Measurements from ENCODE around the gene KCTD8.
"Not testable (repeated sequence)": the region's sequence is repeated elsewhere in the genome, so short reads cannot be mapped to it uniquely, and the experiment has no call there.

The KCTD8 gene

DNA sequence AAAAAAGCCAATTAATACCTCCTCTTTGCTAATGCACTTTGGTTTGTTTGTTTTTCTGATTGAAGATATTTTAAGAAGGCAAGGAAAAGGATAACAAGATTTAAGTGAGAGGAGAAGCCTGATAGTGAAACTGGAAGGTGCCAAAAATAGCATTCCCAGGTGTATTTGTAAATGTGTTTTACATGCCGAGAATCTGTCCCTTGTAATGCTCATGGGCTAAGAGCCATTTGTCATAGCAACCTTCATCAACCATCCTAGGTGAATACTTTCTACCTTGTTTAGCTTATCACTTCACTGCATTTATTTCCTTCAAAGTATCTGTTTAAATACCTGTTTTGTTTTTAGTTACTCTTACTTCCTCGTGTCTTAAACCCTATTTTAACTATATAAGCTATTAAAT, 127.8 kb downstream of the KCTD8 start:
- DNase-seq: no peak

GRCh38 chr4:44319129-44319528, 129.5 kb downstream of the KCTD8 start:
- no peak for DNase-seq

DNA sequence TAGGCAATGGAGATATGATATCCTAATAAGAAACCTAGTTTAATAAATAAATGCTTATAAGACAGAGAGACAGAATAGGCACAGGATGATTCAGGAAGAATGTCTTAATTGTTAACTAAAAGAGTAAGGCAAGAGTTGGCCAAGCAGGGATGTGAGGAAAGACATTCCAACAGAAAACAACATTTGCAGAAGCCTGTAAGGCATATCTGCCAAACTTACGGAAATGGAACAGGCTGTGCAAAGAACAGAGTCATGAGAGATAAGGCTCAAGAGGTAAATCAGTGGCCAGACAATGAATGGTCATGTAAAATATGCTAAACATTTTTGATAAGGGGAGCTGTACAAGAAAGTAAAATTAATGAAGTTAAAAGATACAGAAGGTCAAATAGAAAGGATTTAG, 134.9 kb downstream of the KCTD8 start:
- no peak for DNase-seq

GRCh38 chr4:44287505-44287904, 161.1 kb downstream of the KCTD8 start:
- no peak for DNase-seq

DNA sequence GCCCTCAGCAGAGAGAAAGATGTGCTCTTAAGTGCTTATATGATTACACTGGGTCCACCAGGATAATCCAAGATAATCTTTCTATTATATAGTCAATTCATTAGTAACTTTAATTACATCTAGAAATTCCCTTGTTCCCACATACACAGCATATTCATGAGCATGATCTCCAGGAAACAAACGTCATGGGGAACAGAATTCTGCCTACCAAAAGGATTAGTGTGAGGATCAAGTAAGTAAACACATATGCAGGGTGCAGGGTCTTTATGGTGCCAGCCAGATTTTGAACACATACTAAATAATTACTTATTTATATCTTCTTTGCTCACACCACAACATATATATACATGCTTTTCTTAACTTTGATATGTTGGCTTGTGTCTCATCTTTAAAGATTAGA, 169.1 kb downstream of the KCTD8 start:
- DNase-seq: no peak

DNA sequence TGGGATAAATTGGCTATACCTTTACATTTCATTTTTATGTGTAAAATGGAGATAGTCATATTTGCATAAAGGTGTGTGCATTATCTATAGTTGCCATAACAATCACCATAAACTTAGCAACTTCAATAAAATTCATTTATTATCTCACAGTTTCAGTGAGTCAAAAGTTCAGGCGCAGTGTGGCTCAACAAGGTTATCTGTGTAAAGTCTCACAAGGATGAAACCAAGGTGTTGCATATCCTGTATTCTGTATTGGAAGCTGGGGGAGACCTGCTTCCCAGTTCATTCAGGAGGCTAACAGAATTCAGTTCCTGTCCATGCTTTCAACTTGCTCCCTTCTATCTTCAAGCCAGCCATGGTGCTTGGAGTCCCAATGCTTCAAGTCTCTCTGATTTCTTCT, 169.5 kb downstream of the KCTD8 start:
- no peak for DNase-seq

GRCh38 chr4:44257461-44257860, 191.1 kb downstream of the KCTD8 start:
- DNase-seq: no peak

GRCh38 chr4:44256414-44256813, 192.2 kb downstream of the KCTD8 start:
- DNase-seq: no peak

DNA sequence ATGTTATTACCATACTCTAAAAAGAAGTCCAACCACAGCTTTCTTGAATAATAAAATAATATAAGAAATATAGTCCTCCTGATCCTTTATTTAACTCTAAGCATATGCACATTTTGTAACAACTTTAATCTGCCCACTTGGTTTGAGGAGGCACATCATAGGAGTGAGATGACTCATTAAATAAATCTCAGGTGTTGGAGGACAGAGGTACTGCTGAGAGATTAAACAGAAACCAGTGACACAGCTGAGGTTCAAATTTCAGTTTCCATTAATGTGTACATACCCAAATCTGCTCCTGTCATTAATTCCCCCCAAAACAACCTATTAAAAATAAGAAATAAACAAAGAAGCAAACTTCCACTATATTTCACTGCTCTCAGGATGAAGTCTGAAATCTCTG, 211.0 kb downstream of the KCTD8 start:
- DNase-seq: no peak

DNA sequence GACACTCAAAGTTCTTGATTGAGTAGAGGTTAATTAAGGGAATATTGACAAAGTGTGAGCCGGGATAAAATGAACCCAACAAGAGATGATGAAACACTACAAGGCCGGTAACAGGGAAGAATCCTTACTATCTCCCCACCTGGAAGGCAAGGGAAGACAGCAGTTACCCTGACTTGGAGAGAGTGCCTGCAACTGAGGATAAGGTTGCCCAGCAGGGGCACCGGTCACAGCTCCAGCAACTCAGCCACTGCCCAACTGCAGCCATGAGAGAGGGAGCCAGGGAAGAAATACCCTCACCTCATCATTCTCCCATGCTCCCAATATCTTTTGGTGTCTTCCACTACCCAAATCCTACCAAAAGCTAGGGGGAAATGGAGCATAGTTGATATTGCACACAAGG, 212.7 kb downstream of the KCTD8 start:
- no peak for DNase-seq

GRCh38 chr4:44232262-44232661, 216.3 kb downstream of the KCTD8 start:
- DNase-seq: no peak

DNA sequence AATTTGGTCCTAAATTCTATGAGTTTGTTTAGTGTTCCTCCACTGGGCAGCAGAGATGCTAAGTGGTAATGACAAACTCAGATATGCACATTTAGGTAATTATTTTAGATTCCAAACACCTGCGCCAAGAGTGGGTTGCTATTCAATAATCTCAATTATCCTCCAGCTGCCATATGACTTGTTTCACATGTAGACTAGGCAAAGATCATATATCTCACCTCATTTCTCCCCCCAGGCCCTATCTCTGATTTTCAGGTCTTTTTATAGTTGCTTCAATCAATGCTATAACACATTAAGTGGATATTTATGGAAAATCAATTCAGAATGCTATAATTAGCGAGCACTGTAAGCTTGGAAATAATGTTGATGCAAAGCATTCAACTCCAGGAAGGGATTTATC, 217.6 kb downstream of the KCTD8 start:
- no peak for DNase-seq

GRCh38 chr4:44228326-44228725, 220.3 kb downstream of the KCTD8 start:
- no peak for DNase-seq

DNA sequence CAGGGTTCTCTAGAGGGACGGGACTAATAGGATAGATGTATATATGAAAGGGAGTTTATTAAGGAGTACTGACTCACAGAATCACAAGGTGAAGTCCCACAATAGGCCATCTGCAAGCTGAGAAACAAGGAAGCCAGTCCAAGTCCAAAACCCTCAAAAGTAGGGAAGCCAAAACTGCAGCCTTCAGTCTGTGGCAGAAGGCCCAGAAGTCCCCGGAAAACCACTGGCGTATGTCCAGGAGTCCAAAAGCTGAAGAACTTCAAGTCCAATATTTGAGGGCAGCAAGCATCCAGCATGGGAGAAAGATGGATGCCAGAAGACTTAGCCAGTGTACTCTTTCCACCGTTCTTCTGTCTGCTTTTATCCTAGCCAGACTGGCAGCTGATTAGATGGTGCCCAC, 227.2 kb downstream of the KCTD8 start:
- no peak for DNase-seq

DNA sequence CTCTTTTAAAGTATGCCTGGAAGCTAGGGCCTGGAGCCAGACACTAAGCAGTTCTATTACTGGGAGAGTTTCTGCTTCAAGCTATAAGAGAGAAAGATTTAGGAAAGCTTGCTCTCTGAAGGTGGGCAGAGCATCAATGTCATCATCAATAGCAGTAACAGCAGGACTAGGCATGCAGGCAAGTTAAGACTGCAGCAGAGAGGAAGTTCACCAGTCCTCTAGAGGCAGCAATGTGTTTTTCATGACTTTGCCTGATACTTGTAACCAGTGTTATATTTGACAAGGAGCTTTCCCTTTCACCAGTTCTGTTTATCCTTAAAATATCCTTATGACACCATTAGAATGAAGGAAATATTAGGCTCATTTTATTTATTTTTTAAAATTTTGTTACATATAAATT, 237.9 kb downstream of the KCTD8 start:
- DNase-seq: no peak

DNA sequence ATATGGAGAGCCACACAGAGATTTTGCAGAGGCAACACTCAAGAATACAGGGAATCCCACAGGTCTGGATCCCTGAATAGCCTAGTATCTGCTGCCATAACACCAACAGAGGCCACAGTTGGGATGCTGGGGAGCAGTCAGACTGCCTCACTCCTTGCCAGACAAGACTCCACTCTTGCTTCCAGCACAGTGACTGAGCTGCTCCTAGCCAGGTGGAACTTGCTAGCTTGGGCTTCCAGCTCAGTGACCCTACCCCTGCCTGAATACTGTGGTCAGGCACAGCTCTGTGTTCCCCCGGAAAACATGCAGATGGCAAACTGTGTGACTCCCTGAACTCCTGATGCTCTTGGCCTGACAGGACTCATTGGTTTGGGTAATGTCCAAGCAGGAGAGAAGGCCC, 251.8 kb downstream of the KCTD8 start:
- no peak for DNase-seq

DNA sequence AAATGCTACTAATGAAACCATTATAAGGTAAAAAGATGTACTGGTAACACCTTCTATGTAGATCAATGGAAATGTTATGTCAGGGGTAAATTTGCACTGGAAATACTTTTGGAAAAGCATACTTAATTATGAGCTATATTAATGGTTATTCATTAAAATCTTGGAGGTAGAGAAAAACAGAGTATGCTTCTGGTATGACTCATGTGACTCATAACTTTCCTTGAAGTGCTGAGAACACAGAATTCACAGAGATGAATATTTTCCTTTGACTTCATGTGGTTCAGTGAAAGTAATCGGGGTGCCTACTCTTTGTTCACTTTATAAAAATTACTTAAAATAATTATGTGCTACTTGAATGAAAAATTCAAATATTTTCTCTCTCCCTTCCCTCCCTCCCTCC, 254.2 kb downstream of the KCTD8 start:
- no peak for DNase-seq

GRCh38 chr4:44186850-44187246, 261.8 kb downstream of the KCTD8 start:
- no peak for DNase-seq

DNA sequence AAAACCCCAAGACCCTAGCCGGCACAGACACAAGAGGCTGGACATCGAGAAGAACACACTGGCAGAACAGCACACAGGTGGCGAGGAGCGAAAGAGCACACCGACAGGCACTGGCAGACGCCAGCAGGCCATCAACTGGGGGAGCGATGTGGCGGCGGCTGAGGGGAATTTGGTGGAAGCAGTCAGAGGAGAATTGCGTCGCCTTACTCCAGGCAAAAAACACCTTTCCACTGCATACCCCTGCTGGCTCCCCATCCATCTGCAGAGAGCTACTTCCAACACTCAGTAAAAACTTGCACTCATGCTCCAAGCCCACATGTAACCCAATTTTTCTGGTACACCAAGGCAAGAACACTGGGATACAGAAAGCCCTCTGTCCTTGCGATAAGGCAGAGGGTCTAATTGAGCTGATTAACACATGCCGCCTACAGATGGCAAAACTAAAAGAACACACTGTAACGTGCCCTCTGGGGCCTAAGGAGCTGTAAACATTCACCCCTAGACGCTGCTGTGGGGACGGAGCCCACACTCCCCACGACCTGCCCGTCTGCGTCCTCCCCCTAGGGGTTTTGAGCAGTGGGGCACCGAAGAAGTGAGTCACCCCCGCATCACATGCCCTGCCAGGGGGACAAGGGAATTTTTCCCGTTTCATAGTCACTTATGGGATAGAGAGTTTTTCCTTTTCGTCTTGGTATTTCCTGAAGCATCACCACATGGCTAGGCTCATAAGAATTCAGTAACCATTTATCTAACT, 262.3 kb downstream of the KCTD8 start:
- DNase-seq: no peak

DNA sequence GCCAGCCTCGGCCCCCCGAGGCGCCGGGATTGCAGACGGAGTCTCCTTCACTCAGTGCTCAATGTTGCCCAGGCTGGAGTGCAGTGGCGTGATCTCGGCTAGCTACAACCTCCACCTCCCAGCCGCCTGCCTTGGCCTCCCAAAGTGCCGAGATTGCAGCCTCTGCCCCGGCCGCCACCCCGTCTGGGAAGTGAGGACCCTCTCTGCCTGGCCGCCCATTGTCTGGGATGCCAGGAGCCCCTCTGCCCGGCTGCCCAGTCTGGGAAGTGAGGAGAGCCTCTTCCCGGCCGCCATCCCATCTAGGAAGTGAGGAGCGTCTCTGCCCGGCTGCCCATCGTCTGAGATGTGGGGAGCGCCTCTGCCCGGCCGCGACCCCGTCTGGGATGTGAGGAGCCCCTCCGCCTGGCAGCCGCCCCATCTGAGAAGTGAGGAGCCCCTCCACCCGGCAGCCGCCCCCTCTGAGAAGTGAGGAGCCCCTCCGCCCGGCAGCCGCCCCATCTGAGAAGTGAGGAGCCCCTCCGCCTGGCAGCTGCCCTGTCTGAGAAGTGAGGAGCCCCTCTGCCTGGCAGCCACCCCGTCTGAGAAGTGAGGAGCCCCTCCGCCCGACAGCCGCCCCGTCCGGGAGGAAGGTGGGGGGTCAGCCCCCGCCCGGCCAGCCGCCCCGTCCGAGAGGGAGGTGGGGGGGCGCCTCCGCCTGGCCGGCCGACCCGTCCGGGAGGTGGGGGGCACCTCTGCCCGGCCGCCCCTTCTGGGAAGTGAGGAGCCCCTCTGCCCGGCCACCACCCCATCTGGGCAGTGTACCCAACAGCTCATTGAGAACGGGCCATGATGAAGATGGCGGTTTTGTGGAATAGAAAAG, 266.9 kb downstream of the KCTD8 start:
- DNase-seq: not testable (repeated sequence)

- not testable (repeated sequence) for DNase-seq
Measured at GRCh38 chr4:44167766-44168165, 280.8 kb downstream of the KCTD8 start.

DNA sequence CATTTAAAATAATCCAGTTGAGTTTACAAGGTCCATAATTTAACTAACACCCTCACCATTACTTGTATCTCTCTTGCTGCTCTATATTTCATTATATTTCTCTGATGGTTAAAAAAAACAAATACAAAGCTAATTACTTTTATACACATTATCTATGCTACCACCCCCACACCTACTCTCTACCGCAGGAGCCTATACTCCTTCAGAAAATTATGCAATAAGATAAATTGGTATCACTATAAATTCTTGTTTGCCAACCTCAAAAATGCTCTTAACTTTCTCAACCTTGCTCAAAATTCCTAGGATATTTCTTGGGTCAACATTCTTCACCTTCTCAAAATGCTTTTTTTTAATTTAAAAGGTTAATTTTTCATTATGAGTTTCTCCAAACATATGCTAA, 282.7 kb downstream of the KCTD8 start:
- DNase-seq: no peak

- no peak for DNase-seq
Measured at GRCh38 chr4:44162538-44163270, 285.9 kb downstream of the KCTD8 start.

- DNase-seq: no peak
Measured at GRCh38 chr4:44161756-44162155, 286.9 kb downstream of the KCTD8 start.
